Activated gamma-delta T cell (primary cell): ENCODE results near the gene ZNF805.
A peak's percentile ranks its signal among the peaks of the same experiment; 100 is the strongest.
"Not testable (repeated sequence)": the region's sequence is repeated elsewhere in the genome, so short reads cannot be mapped to it uniquely, and the experiment has no call there.

Experiments
- DNase-seq: peaks from one replicate; lab custom pipeline; 2025; lab: John Stamatoyannopoulos, UW

The ZNF805 gene

DNA sequence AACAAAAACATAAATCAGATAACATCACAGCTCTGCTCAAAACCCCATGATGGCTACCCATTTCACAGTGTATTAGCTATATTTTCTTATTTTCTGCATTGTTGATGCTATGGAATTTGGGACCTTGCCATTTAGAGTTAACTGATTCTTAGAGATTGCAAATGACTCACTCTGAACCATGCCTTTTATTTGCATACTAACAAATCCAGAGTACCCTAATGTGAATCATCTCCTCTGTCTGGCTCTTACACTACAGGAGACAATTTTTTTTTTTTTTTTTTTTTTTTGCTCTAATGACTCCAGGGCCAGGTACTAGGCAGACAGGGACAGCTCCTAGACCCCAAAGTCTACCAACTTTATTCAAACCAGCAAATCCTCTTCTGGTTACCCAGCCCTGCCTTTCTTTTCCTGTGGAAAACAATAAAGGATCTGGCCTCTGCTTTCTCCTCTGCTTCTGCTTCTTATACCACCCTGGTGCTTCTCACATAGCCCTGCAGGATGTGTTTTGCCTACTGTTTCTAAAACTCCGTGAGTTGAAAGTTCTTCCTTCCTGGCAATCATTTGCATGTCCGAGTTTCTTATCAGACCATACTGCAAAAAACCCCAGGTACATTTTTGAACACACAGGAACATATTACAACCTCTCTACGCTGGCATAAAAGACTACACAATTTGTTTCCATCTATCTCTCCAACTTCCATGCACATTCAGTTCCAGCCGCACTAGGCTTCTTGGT lies 29.3 kb downstream of the ZNF805 start:
- DNase-seq = no peak

DNA sequence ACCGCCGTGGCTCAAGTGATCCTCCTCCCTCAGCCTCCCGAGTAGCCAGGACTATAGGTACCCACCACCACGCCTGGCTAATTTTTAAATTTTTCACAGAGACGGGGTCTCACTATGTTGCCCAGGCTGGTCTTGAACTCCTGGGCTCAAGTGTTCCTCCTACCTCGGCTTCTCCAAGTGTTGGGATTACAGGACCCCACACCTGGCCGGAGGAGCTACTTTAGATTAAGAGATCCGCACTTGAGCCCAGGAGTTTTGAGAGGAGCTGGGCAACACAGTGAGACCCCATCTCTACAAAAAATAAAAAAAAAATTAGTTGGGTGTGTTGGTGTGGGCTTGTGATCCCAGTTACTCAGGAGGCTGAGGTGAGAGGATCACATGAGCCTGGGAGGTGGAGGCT lies 30.8 kb downstream of the ZNF805 start:
- DNase-seq = no peak

DNA sequence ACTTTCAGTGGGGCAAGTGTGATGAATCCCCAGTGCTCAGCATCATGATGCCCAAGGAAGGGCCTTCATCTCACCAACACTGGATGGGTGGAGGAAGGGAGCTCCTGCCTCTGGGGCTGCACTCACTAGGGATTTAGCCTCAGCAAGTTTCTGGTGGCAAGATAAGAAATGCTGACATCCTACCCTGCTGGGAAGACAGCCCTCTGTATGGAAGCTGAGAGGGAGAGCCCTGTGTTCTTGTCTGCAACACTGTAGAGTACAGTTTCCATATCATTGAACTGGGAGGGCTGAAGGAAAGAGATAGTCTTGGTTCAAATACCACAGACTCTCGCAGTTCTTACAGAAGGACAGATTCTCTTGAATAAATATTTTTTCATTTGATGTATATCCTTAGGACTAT lies 32.6 kb downstream of the ZNF805 start:
- no peak for DNase-seq

DNA sequence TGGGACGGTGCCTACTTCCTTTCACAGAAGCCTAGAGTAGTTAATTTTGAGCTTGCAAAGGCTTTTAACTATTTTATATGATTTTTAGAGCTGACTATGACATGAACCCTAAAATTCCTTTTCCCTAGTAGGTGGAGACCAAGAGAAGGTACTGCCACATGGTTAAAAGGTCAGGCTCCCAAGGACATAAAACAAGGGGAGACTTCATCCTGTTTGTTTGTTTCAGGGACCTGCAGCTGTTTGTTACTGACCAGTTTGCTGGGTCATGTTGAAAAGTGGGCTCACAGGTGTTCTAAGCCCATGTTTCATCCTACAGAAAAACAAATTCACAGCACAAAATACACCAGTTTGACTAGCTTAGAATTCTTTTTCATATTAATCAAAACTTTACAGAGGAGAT lies 36.0 kb downstream of the ZNF805 start:
- DNase-seq = no peak

DNA sequence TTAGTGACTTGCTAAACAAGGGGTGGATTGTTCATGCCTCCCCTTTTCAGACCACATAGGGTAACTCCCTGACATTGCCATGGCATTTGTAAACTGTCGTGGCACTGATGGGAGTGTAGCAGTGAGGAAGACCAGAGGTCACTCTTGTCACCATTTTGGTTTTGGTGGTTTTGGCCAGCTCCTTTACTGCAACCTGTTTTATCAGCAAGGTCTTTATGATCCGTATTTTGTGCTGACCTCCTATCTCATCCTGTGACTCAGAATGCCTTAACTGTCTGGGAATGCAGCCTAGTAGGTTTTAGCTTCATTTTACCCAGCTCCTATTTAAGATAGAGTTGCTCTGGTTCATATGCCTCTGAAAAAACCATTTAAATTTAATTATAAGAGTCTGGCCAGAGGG lies 38.0 kb downstream of the ZNF805 start:
- DNase-seq = not testable (repeated sequence)

DNA sequence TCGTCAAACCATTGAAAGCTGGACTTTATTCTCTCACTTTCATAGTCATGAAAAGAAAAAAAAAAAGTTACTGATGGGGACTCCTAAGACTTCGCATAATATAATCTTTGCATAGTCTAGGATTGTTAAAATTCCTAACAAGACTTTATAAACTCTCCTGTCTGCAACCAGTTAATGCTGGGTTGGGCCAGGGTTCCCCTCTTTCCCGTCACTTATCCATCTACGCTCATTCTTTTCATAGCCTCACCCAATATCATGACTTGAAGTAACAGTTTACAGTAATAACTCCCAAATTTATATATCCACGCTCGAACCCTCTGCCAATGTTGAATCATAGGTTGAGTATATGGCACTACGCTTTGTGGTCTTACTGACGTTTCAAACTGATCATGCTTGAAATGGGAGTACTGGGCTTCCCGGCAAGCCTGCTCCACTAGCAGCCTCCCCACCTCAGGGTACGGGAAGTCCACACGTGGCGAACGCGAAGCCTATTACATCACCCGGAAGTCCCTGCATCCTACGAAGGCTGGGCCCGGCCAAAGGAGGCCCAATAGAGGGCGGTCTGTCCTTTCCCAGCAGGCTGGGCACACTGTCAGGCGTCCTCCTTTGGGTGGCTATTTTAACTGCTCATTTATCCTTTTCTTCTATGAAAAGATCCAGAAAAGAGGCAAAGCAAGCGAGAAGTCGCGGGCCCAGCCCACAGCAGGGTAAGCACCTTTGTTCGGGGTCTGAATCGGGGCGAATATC lies 39.2 kb downstream of the ZNF805 start:
- DNase-seq = peak; percentile 30

DNA sequence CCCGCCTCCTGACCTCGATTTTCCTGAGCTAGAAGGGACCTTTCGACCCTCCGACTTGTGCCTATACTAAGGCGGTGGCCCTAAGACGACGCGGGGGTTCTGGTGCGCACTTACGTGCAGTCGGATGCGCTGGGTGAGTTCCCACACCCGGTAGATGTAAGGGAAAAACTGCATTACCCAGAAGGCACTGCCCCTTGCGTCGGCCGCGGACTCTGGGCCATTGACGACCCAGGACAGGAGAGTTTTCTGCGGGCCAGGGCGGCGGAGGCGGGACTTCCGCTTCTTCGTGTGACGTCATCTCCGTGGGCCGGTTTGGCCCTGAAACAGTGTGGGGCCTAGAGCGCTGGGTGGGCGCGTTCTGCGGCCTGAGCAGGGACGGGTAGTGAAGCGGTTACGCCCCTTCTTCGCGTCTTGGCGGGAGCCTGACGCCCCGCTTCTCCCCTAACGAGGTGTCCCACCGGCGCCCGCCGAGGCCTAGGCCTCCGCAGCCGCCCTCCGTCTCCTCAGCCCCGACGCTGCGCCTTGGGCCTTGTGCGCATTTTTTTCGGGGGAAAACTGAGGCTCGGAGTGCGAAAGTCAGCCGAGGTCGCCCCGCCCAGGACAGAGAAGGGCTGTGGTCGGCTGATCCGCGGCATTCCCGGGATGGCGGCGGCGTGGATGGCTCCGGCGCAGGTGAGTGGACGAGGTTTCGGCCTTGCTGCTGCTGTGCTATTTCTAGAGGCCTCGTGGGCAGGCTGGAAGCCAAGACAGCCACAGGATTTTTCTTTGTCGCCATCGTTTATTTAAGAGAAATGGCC lies 39.9 kb downstream of the ZNF805 start, which contains the start of gene ZNF460:
TSS of gene ZNF460 (plus strand) at position 321 of the 797 bp plus-strand sequence. CDS start at position 643, 322 bp downstream.
- peak; percentile 91 for DNase-seq

DNA sequence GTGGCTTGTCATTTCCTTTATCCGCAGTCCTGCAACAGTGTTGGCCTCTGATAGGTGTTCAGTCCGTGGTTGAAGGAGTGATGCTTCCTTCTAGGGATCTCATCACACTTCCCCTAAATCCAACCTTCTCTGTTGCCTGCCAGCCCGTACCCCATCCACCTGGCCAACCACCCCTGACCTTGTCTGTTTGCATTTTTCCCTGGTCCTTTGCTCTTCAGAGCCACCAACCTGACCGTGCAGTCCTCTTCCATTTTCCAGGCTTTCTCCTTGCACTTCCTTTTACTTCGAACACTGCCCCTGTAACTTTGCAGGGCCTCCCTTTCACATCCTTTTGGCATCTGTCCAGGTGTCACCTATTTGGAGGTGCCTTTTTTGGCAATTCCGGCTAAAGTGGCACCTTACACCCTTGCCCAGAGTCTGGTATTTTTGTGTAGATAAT lies 40.5 kb downstream of the ZNF805 start:
- DNase-seq = no peak

DNA sequence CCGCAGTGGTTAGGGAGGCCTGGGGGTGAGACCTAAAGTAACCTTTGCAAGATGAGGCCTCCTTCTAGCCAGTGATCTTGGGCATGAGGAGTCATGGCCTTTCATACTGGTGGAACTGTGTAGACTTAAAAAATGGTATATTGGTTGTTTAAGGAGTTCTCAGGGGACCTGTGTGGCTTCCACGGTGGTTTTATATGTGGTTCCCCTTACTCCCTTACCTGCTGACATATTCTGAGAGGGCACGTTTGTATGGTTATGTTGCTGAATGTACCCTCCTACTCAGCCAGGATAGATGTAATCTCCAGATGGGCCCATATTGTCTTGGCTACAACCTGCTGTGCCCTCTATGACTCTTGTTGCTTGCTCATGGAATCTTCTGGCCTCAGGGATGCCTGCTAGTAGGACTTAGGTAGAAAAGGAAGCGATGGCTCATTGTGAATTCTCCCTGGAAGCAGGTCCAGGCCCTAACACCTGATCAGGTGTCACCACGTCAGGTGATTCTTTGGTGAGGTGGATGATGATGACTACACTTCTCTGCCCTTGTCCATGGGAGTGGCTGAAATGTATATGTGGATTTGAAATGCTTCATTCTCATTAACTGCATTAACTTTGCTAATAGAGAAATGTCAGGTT lies 41.7 kb downstream of the ZNF805 start:
- no peak for DNase-seq

DNA sequence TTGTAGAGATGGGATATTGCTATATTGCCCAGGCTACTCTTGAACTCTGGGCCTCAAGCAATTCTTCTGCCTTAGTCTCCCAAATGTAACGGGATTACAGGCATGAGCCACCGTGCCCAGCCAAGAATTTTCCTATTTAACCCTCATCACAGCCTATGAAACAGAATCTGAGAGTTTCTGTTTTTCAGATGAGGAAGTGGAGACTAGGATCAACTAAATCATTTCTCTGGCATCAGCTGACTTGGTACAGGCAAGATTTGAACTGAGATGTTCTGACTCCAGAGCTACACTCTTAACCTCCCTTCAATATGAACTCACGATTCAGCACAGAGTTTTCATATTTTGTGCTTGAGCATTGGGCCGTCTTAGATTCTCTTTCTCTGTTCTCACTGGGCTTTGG lies 47.9 kb downstream of the ZNF805 start:
- no peak for DNase-seq

DNA sequence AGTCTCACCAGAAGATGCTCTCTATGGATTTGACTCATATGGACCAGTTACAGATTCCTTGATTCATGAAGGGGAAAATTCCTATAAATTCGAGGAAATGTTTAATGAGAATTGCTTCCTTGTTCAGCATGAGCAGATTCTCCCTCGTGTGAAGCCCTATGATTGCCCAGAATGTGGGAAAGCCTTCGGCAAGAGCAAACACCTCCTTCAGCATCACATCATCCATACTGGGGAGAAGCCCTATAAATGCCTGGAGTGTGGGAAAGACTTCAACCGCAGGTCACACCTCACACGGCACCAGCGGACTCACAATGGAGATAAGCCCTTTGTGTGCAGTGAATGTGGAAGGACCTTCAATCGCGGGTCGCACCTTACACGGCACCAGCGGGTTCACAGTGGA lies 50.5 kb downstream of the ZNF805 start:
- no peak for DNase-seq

DNA sequence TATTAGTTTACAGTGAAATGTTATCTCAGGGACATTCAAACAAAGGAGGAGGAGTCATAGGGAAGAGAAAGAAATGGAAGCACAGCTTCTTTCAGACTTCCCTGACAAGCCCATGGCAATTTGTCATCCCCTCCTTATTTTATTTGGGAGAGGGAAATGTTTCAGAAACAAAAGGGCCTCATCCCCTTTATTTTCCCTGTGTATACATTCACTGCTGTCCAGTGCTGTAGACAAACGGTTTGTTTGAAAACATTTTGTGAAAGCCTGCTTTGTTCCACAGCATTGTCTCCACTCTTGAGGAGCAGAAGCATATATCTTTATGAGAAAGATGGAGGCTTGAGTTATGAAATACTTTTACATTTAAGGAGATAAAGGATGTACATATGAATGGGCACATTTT lies 52.1 kb downstream of the ZNF805 start:
- DNase-seq = no peak

DNA sequence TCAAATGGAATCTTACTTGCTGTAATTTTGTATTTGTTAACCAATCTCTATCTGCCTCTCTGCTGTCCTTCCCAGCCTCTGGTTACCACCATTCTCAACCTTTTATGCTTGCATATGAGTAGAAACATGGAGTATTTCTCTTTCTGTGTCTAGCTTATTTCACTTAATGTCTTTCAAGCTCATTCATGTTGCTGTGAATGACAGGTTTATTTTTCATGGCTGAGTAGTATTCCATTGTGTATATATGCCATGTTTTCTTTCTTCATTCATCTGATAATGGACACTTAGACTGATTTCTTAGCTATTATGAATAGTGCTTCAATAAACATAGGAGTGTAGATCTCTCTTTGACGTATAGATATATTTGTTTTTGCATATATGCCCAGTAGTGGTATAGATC lies 53.3 kb downstream of the ZNF805 start:
- no peak for DNase-seq

DNA sequence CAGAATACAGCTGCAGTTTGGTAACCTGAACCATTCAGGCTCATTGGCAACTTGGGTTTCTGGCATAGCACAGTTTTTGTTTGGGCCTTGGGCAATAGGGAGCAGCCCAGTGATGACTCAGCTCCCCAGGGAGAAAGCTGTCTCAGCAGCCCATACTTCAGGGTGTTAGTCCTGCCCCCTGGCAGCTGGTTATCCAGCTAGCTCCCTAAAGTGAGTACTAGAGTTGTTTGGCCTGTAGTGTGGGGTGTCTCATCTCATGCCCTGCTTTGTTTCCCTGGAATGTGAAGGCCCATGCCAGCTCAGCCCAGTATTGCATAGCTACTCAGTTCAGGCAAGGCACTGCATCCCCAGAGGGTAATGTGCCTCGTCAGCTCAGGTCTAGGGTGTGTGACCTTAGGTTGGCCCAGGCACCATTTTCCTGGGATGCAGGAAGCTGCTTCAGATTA lies 61.6 kb downstream of the ZNF805 start:
- DNase-seq = no peak

DNA sequence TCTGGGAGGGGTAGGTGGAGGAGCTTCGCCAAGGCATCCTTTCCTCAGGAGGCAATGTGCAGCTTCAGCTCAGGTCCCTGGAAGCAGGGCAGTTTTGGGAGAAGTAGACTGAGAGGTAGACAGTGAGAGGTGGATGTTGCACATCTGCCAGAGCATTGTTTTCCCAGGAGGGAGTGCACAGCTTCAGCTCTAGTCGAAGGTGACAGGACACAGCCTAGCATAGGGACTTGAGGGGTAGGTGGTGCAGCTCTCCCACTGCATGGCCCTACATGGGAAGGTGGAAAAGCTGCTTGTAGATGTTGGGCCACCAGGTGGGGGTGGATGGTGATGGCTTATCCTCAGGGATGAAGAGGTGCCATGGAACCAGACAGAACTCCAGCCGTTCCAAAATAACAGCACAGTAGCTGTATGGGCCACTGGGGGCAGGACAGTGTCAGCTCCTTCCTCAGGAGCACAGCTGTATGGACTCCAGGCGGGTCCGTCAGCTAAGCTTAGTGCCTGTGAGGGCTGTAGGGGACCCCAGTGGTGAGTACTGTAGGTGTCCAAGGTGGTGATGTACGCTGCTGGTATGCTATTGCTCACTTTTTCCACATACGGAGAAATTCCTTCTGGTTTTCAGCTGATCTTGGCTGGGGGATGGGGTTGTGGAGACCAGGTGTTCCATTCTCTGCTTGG lies 62.4 kb downstream of the ZNF805 start:
- DNase-seq = no peak
